PC-9 (cell line): ENCODE data around the gene GSG1L2. TPM values are rescaled to one million over a fixed set of nuclear protein-coding genes. Genes with fewer than 3 reads are reported as not detected.
"Not testable (repeated sequence)": the region's sequence is repeated elsewhere in the genome, so short reads cannot be mapped to it uniquely, and the experiment has no call there.

Source experiments
- BruUV-seq: library from RNA; stranded (reverse); fragments of 400-500 nt; replicated peaks from 2 replicates; lab custom pipeline; 2021; lab: Mats Ljungman, UMichigan
- CTCF ChIA-PET: fragments of 300-600 bp; sonication (Branson Sonifier 250); formaldehyde crosslinking; loops from one replicate; lab custom pipeline; 2022; ENCODE audit warnings: antibody characterized with exemption; lab: Charles Lee
- POLR2A ChIA-PET: fragments of 300-600 bp; sonication (Branson Sonifier 250); formaldehyde crosslinking; loops from one replicate; lab custom pipeline; 2022; ENCODE audit warnings: antibody characterized with exemption; ENCODE audit not compliant: unreplicated experiment; lab: Charles Lee
- DNase-seq, 2 experiments: peaks; one replicate each; pipeline versions ENCODE4 v3.0.0 to v3.0.0-alpha.2; 2015 to 2022; ENCODE audit warnings: mixed read lengths in 1 of 2
- H2AFZ ChIP-seq: fragments of 200-600 bp; sonication (generic); 2 replicates; pipeline ENCODE4 v1.8.1; 2017; ENCODE audit warnings: antibody characterized with exemption
- H3F3A ChIP-seq: fragments of 200-600 bp; sonication (generic); 2 replicates; pipeline ENCODE4 v1.8.1; 2017; ENCODE audit warnings: antibody characterized with exemption, mild to moderate bottlenecking, low read depth; ENCODE audit not compliant: insufficient read depth
- H3K27ac ChIP-seq: fragments of 200-600 bp; sonication (generic); 2 replicates; pipeline ENCODE4 v1.6.1; 2016; ENCODE audit warnings: mixed run types
- H3K27me3 ChIP-seq: fragments of 200-600 bp; sonication (generic); 2 replicates; pipeline ENCODE4 v1.6.1; 2016; ENCODE audit warnings: low read depth, mixed run types; ENCODE audit not compliant: insufficient read depth
- H3K36me3 ChIP-seq: fragments of 200-600 bp; sonication (generic); 2 replicates; pipeline ENCODE4 v1.6.1; 2016; ENCODE audit warnings: low read depth, mixed run types
- H3K4me1 ChIP-seq: fragments of 200-600 bp; sonication (generic); replicated peaks from 2 replicates; pipeline ENCODE4 v1.6.1; 2016; ENCODE audit warnings: mixed run types; ENCODE audit not compliant: insufficient read depth
- H3K4me2 ChIP-seq: fragments of 200-600 bp; sonication (generic); 2 replicates; pipeline ENCODE4 v1.6.1; 2017; ENCODE audit warnings: mixed run types
- H3K4me3 ChIP-seq: fragments of 200-600 bp; sonication (generic); 2 replicates; pipeline ENCODE4 v1.6.1; 2016; ENCODE audit warnings: mixed run types
- H3K79me2 ChIP-seq: fragments of 200-600 bp; sonication (generic); 2 replicates; pipeline ENCODE4 v1.6.1; 2017; ENCODE audit warnings: low read depth, mixed run types
- H3K9me2 ChIP-seq: fragments of 200-600 bp; sonication (generic); 2 replicates; pipeline ENCODE4 v1.8.1; 2017; ENCODE audit warnings: mild to moderate bottlenecking; ENCODE audit not compliant: insufficient read depth
- H3K9me3 ChIP-seq: fragments of 200-600 bp; sonication (generic); 2 replicates; pipeline ENCODE4 v1.8.1; 2016; ENCODE audit warnings: low read depth; ENCODE audit not compliant: insufficient read depth
- H4K20me1 ChIP-seq: fragments of 200-600 bp; sonication (generic); 2 replicates; pipeline ENCODE4 v1.8.1; 2017; ENCODE audit not compliant: insufficient read depth
- CTCF ChIP-seq: fragments of 200-600 bp; sonication (generic); conservative IDR thresholded peaks from 2 replicates; pipeline ENCODE4 v1.6.1; 2017; ENCODE audit warnings: mixed run types, antibody characterized with exemption, mild to moderate bottlenecking, moderate library complexity
- EZH2 ChIP-seq: fragments of 200-600 bp; sonication (generic); IDR thresholded peaks from 2 replicates; pipeline ENCODE4 v1.8.0; 2017; ENCODE audit warnings: antibody characterized with exemption, low read depth
- intact Hi-C: fragments of 100-400 bp; cut with micrococcal nuclease; formaldehyde crosslinking; loops from one replicate; pipeline ENCODE4 v1.10.0; 2022; ENCODE audit not compliant: unreplicated experiment
- total RNA-seq: library from RNA; stranded (reverse); gene quantifications from 2 replicates; pipeline ENCODE4 v1.2.3, GENCODE V29; 2021

Gene GSG1L2
- total RNA-seq, 1 experiment from 2014 or later = not detected

- POLR2A ChIA-PET = no interaction called here
Observed at GRCh38 chr17:9790316-9790715, 31.6 kb downstream of the GSG1L2 start.

GRCh38 chr17:9788601-9789000 lies 33.3 kb downstream of the GSG1L2 start:
- Histone ChIP-seq H3K36me3 (no peaks in the 10 kb centered on the region), H3F3A (no peaks in the 10 kb centered on the region), H4K20me1 (no peaks in the 10 kb centered on the region), H3K4me3 (no peak overlapping the region), H3K4me2 (no peak overlapping the region), H3K27ac (no peak overlapping the region), H2AFZ (no peak overlapping the region), H3K27me3 (no peaks in the 10 kb centered on the region), H3K79me2 (no peaks in the 10 kb centered on the region), H3K9me2 (no peaks in the 10 kb centered on the region), H3K4me1 (no peaks in the 10 kb centered on the region), H3K9me3 (no peaks in the 10 kb centered on the region)
- TF ChIP-seq CTCF (no peak), EZH2 (no peak)
- CTCF ChIA-PET = no interaction called here
- BruUV-seq = no TSS peak
- intact Hi-C loops = no loop called here
- no peak for DNase-seq
- POLR2A ChIA-PET = no interaction called here

More at GRCh38 chr17:9790316-9790715, 31.6 kb downstream of the GSG1L2 start:
- Histone ChIP-seq H3K4me3 (no peak overlapping the region), H3K9me2 (no peaks in the 10 kb centered on the region), H3K4me1 (no peaks in the 10 kb centered on the region), H3K79me2 (no peaks in the 10 kb centered on the region), H3F3A (no peaks in the 10 kb centered on the region), H3K4me2 (no peak overlapping the region), H4K20me1 (no peaks in the 10 kb centered on the region), H2AFZ (no peak overlapping the region), H3K36me3 (no peaks in the 10 kb centered on the region), H3K27me3 (no peaks in the 10 kb centered on the region), H3K27ac (no peak overlapping the region), H3K9me3 (no peaks in the 10 kb centered on the region)
- BruUV-seq = no TSS peak
- intact Hi-C loops = no loop called here
- DNase-seq = no peak
- TF ChIP-seq EZH2 = no peak
- no peak for TF ChIP-seq CTCF
- CTCF ChIA-PET = no interaction called here

- POLR2A ChIA-PET = no interaction called here
- intact Hi-C loops = no loop called here
Observed at GRCh38 chr17:9784544-9784943, 37.3 kb downstream of the GSG1L2 start.

GRCh38 chr17:9783465-9783864 lies 38.4 kb downstream of the GSG1L2 start:
- H3F3A ChIP-seq, H4K20me1 ChIP-seq, H3K4me1 ChIP-seq, H3K27ac ChIP-seq, H3K79me2 ChIP-seq, POLR2A ChIA-PET, H3K9me2 ChIP-seq, H2AFZ ChIP-seq, H3K9me3 ChIP-seq, H3K27me3 ChIP-seq, BruUV-seq, H3K4me2 ChIP-seq, intact Hi-C loops, H3K36me3 ChIP-seq, DNase-seq, CTCF ChIA-PET, H3K4me3 ChIP-seq: not testable (repeated sequence)

More at GRCh38 chr17:9784544-9784943, 37.3 kb downstream of the GSG1L2 start:
- H3K9me3 ChIP-seq = no peaks in the 10 kb centered on the region
- no peaks in the 10 kb centered on the region for H3F3A ChIP-seq
- TF ChIP-seq CTCF = no peak
- H3K4me2 ChIP-seq = no peak overlapping the region
- no peaks in the 10 kb centered on the region for H3K79me2 ChIP-seq
- no peak for DNase-seq
- no peaks in the 10 kb centered on the region for H3K36me3 ChIP-seq
- no peaks in the 10 kb centered on the region for H3K9me2 ChIP-seq
- no TSS peak for BruUV-seq
- H3K27ac ChIP-seq = no peak overlapping the region
- no peaks in the 10 kb centered on the region for H3K4me1 ChIP-seq
- CTCF ChIA-PET = no interaction called here
- no peaks in the 10 kb centered on the region for H3K27me3 ChIP-seq
- no peaks in the 10 kb centered on the region for H4K20me1 ChIP-seq
- no peak overlapping the region for H3K4me3 ChIP-seq
- no peak overlapping the region for H2AFZ ChIP-seq
